Activated CD4-positive, CD25-positive, alpha-beta regulatory T cell treated with anti-CD3 and anti-CD28 coated beads, Interleukin-2, amount 50 U/mL, for 16 hours (primary cell): Measurements from ENCODE around the gene MRPL27.

Source experiments
- DNase-seq: peaks from one replicate; pipeline ENCODE4 v3.0.0-alpha.2; 2020; ENCODE audit warnings: low read depth, low spot score

MRPL27 gene

GRCh38 chr17:50386510-50386909 is 13.5 kb upstream of the MRPL27 start:
- no peak for DNase-seq

- DNase-seq = no peak
Observed at GRCh38 chr17:50382931-50383330, 9.9 kb upstream of the MRPL27 start.

GRCh38 chr17:50381920-50382319 is 8.9 kb upstream of the MRPL27 start:
- DNase-seq = no peak

- no peak for DNase-seq
Observed at GRCh38 chr17:50381260-50381815, 8.4 kb upstream of the MRPL27 start.

- no peak for DNase-seq
Observed at GRCh38 chr17:50380369-50381259, 7.6 kb upstream of the MRPL27 start.

- DNase-seq = no peak
Observed at GRCh38 chr17:50379351-50380132, 6.6 kb upstream of the MRPL27 start.

- no peak for DNase-seq
Observed at GRCh38 chr17:50375858-50376538, 3.0 kb upstream of the MRPL27 start.

- DNase-seq = no peak
Observed at GRCh38 chr17:50373705-50374104, 721 bp upstream of the MRPL27 start.

- DNase-seq = no peak
Observed at GRCh38 chr17:50372222-50372757, 694 bp downstream of the MRPL27 start.

GRCh38 chr17:50371526-50371925 is 1.5 kb downstream of the MRPL27 start:
- no peak for DNase-seq

GRCh38 chr17:50370052-50370451 is 2.9 kb downstream of the MRPL27 start:
- no peak for DNase-seq

- DNase-seq = no peak
Observed at GRCh38 chr17:50367401-50367800, 5.6 kb downstream of the MRPL27 start.

GRCh38 chr17:50365649-50366393 is 7.2 kb downstream of the MRPL27 start:
- no peak for DNase-seq

GRCh38 chr17:50365165-50365564 is 7.8 kb downstream of the MRPL27 start:
- no peak for DNase-seq

GRCh38 chr17:50364715-50365114 is 8.3 kb downstream of the MRPL27 start:
- no peak for DNase-seq

GRCh38 chr17:50364061-50364458 is 8.9 kb downstream of the MRPL27 start:
- DNase-seq = no peak

- DNase-seq = no peak
Observed at GRCh38 chr17:50363217-50364060, 9.5 kb downstream of the MRPL27 start.

- no peak for DNase-seq
Observed at GRCh38 chr17:50362661-50363060, 10.3 kb downstream of the MRPL27 start.

- DNase-seq = peak; percentile 28
Observed at GRCh38 chr17:50361561-50362480, 11.2 kb downstream of the MRPL27 start.
